Body of pancreas (tissue), 4 donors: ENCODE results near the gene MTMR2. TPM values are rescaled to one million over a fixed set of nuclear protein-coding genes. Genes with fewer than 3 reads are reported as not detected.
A peak's percentile ranks its signal among the peaks of the same experiment; 100 is the strongest.

Experiments used
- ATAC-seq: fragments of 150-250 bp; one replicate; pipeline ENCODE4 v1.9.1; 2016
- DNase-seq, 4 donors: peaks; one replicate each; pipeline ENCODE4 v3.0.0-alpha.2; 2019
- H3K27ac ChIP-seq, 4 donors: fragments of 200-600 bp; sonication (generic); 1 replicate in 3 of 4; 2 replicates in 1 of 4; pipeline versions ENCODE4 v1.5.1 to v1.6.1; 2016 to 2019; ENCODE audit warnings: mild to moderate bottlenecking in 1 of 4, mixed read lengths in 1 of 4, moderate library complexity in 1 of 4
- H3K27me3 ChIP-seq, 2 donors: fragments of 200-600 bp; sonication (generic); one replicate each; pipeline ENCODE4 v1.6.0; 2016; ENCODE audit warnings: mild to moderate bottlenecking in 1 of 2
- H3K36me3 ChIP-seq, 2 donors: fragments of 200-600 bp; sonication (generic); replicated peaks in 1 of 2; 2 replicates each; pipeline ENCODE4 v1.5.1; 2016; ENCODE audit warnings: low read depth in 2 of 2; ENCODE audit not compliant: insufficient read depth in 1 of 2
- H3K4me1 ChIP-seq: fragments of 200-600 bp; sonication (generic); one replicate; pipeline ENCODE4 v1.6.0; 2016
- H3K4me3 ChIP-seq, 2 donors: fragments of 200-600 bp; sonication (generic); 1 replicate in 1 of 2; 2 replicates in 1 of 2; pipeline ENCODE4 v1.5.1; 2016 to 2019
- H3K9me3 ChIP-seq, 3 donors: fragments of 200-600 bp; sonication (generic); 1 replicate in 2 of 3; 2 replicates in 1 of 3; pipeline ENCODE4 v1.5.1; 2016
- POLR2A ChIP-seq, 3 donors: fragments of 450-650 bp; IDR thresholded peaks; one replicate each; pipeline ENCODE4 v1.6.1; 2016; ENCODE audit warnings: antibody characterized with exemption in 3 of 3, mild to moderate bottlenecking in 2 of 3
- WGBS, 2 donors: methylation state at CpG; one replicate each; pipeline ENCODE4 v1.1.5; 2017; 5-methylcytosine and 5-hydroxymethylcytosine counted together
- intact Hi-C: fragments of 100-400 bp; cut with DNase I; formaldehyde crosslinking; loops from one replicate; pipeline ENCODE4 v1.15.1; 2023
- total RNA-seq, 2 donors: library from RNA; depleted of rRNA; stranded (reverse); fragments of >200 nt; gene quantifications; one replicate each; pipeline ENCODE4 v1.1.0, GENCODE V29; 2016
- TF ChIP-seq, protein P1 (sequence below), 7 experiments: fragments of 450-650 bp in 4 of 7; fragments of 200-600 bp in 3 of 7; sonication (generic) in 3 of 7; IDR thresholded peaks; one replicate each; pipeline ENCODE4 v1.5.1; 2016 to 2019; ENCODE audit warnings: antibody characterized with exemption in 7 of 7

MTMR2 gene
- 10 to 100 TPM in 1 of 2 donors, 1 to 10 TPM in 1; 6.9 to 14.5 TPM for total RNA-seq

DNA sequence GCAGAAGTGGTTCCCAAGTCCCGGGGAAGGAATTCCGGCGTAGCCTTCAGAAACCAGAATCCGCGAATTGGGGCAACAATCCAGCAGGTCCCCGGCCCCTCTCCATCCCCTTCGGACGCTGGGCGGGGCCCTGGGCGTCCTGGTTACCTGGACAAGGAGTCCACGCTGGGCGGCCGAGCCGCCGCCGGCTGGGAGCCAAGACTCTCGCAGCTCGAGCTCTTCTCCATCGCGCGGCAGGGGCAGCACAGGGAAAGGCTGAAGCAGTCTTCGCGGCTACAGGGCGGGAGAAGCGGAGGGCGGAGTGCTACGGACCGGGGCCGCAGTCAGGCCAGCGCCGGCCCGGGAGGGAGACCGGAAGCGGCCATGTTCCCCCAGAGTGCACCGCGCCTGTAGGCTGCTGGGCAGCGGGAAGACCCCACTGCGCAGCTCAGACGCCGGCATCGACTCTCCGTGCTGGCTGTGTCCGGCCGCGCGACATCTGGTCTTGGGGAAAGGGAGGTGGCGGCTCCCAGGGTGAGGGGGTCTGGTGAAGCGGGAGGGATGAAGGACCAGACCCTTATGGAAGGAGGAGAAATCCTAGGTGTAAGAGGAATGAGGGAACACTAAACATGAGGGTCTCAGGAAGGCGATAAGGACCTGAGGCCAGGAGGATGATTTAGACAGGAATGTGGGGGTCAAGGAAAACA lies at the start of gene MTMR2:
Gene MTMR2, minus strand, starts transcription at position 380 of the 686 bp plus-strand sequence. Its CDS starts 153 bp downstream, at position 227.
- H3K27ac ChIP-seq = peak within 1 kb of the TSS; percentile 84 to 96 (median 90)
- peaks cover 11% of the 10 kb centered on the region for H3K4me1 ChIP-seq
- TF ChIP-seq POLR2A (IDR thresholded peaks at IDR 0.05) = peak; percentile 52 to 88 (median 84)
- TF ChIP-seq, protein P1, sequence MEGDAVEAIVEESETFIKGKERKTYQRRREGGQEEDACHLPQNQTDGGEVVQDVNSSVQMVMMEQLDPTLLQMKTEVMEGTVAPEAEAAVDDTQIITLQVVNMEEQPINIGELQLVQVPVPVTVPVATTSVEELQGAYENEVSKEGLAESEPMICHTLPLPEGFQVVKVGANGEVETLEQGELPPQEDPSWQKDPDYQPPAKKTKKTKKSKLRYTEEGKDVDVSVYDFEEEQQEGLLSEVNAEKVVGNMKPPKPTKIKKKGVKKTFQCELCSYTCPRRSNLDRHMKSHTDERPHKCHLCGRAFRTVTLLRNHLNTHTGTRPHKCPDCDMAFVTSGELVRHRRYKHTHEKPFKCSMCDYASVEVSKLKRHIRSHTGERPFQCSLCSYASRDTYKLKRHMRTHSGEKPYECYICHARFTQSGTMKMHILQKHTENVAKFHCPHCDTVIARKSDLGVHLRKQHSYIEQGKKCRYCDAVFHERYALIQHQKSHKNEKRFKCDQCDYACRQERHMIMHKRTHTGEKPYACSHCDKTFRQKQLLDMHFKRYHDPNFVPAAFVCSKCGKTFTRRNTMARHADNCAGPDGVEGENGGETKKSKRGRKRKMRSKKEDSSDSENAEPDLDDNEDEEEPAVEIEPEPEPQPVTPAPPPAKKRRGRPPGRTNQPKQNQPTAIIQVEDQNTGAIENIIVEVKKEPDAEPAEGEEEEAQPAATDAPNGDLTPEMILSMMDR (IDR thresholded peaks at IDR 0.05) = peak in 1 of 7 experiments; percentile 1
- no peaks in the 10 kb centered on the region for H3K9me3 ChIP-seq
- peak within 1 kb of the TSS; percentile 79 to 98 for H3K4me3 ChIP-seq
- WGBS, 2 donors = 0 to 1% methylated on average over 21 to 46 of the region's 49 CpGs
- intact Hi-C loops = no loop called here
- no peaks in the 10 kb centered on the region for H3K36me3 ChIP-seq
- DNase-seq (peak; percentile 64 to 82 (median 68)), ATAC-seq (peak; percentile 97)
- no peaks in the 10 kb centered on the region for H3K27me3 ChIP-seq

GRCh38 chr11:95972060-95972459 lies 48.2 kb upstream of the MTMR2 start:
- no peak for TF ChIP-seq POLR2A (IDR thresholded peaks at IDR 0.05)
- TF ChIP-seq, protein P1 (IDR thresholded peaks at IDR 0.05) = no peak
- no peaks in the 10 kb centered on the region for H3K36me3 ChIP-seq
- DNase-seq = no peak
- intact Hi-C loops = no loop called here
- 48 to 55% methylated on average over 2 of the region's 2 CpGs for WGBS, 2 donors
- no peaks in the 10 kb centered on the region for H3K4me1 ChIP-seq
- H3K27ac ChIP-seq = no peak overlapping the region
- H3K4me3 ChIP-seq = no peak overlapping the region
- H3K27me3 ChIP-seq = no peaks in the 10 kb centered on the region
- H3K9me3 ChIP-seq = no peaks in the 10 kb centered on the region
- ATAC-seq = no peak

DNA sequence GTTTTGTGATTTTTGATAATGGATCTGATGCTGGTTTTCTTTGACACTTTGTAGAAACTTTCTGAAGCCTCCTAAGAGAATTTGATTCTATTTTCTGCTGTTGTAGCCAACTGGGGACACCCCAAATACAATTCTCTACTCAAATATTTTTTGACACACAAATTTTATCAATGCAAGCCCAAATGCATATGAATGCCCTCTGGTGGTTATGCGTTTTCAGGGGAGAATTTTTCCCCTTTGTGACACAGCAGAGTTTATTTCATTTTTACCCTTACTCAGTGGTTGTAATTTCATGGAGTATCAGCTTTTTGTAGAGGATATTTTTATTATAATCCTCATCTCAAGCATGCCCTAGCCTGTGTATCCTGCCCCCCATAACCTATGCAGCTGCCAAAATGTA lies 44.7 kb upstream of the MTMR2 start:
- H3K4me3 ChIP-seq = no peak overlapping the region
- intact Hi-C loops = no loop called here
- H3K27ac ChIP-seq = no peak overlapping the region
- 50 to 52% methylated on average over 1 of the region's 1 CpG for WGBS, 2 donors
- no peaks in the 10 kb centered on the region for H3K36me3 ChIP-seq
- DNase-seq (no peak), ATAC-seq (no peak)
- no peak for TF ChIP-seq POLR2A (IDR thresholded peaks at IDR 0.05)
- TF ChIP-seq, protein P1 (IDR thresholded peaks at IDR 0.05) = peak in 1 of 7 experiments; percentile 20
- H3K27me3 ChIP-seq = no peaks in the 10 kb centered on the region
- no peaks in the 10 kb centered on the region for H3K9me3 ChIP-seq
- no peaks in the 10 kb centered on the region for H3K4me1 ChIP-seq

- 56 to 83% methylated on average over 1 of the region's 1 CpG for WGBS, 2 donors
Observed at GRCh38 chr11:95964281-95964680, 40.4 kb upstream of the MTMR2 start.

More at GRCh38 chr11:95964281-95964680, 40.4 kb upstream of the MTMR2 start:
- DNase-seq (no peak), ATAC-seq (no peak)
- TF ChIP-seq POLR2A (IDR thresholded peaks at IDR 0.05) = no peak
- TF ChIP-seq, protein P1 (IDR thresholded peaks at IDR 0.05) = no peak
- Histone ChIP-seq H3K4me1 (no peaks in the 10 kb centered on the region), H3K27ac (no peak overlapping the region), H3K4me3 (no peak overlapping the region), H3K27me3 (no peaks in the 10 kb centered on the region), H3K36me3 (no peaks in the 10 kb centered on the region), H3K9me3 (no peaks in the 10 kb centered on the region)
- intact Hi-C loops = no loop called here
